ENCODE measurements around the gene METRN. TPM values are rescaled to one million over a fixed set of nuclear protein-coding genes. Genes with fewer than 3 reads are reported as not detected.

METRN gene
- total and polyA plus RNA-seq, 2 experiments from 2014 or later = 21.6 to 98.1 TPM

DNA sequence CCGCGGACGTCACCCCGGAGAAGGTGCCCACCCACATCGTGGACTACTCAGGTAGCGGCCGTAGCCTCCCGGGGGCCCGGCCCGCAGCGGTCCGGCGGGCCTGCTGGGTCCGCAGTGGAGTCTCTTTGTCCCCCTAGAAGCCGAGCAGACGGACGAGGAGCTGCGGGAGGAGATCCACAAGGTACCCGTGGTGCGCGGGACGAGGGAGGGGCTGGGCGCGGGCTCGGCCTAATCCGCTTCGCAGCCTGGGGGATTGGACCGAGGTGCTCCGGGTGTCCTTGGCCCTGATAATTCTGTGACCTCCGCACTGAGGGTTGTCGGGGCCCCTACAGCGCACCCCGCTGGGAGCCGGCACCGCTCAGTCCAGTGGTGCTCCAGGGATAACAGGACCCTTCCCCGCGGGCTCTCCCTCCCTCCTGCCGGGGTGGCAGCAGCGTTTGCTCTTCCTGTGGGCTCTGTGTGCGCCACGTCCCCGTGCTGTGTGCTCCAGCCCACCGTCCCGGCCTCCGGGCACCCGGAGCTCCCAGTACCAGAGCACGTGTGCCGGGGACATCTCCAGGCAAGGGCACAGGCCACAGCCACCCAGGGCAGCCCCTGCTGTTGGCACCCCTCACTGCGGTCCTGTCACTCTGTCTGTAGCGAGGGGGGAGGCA lies 46.3 kb upstream of the METRN start:
- Histone ChIP-seq H3K4me2 (ENCODE audit: unreplicated experiment) (peak overlapping the region; percentile 89), H4K20me1 (ENCODE audit: insufficient read depth) (no peaks in the 10 kb centered on the region), H3K79me2 (ENCODE audit: insufficient read depth) (peaks cover 24% of the 10 kb centered on the region), H3K27me3 (replicated peaks; ENCODE audit: insufficient read depth) (no peaks in the 10 kb centered on the region), H3K27ac (peak overlapping the region; percentile 49), H3K9ac (peak overlapping the region; percentile 97), H3K9me2 (ENCODE audit: insufficient read depth) (no peaks in the 10 kb centered on the region), H3K9me3 (ENCODE audit: low read depth) (no peaks in the 10 kb centered on the region), H3K4me1 (ENCODE audit: insufficient read depth) (no peaks in the 10 kb centered on the region; the same call in 1 of the 2 replicates), H3K4me3 (peak overlapping the region; percentile 95), H3F3A (ENCODE audit: insufficient read depth) (no peaks in the 10 kb centered on the region), H2AFZ (peak overlapping the region; percentile 65; the same call in 1 of the 2 replicates), H3K36me3 (ENCODE audit: low read depth) (no peaks in the 10 kb centered on the region)
- 6 to 7% methylated on average over 46 of the region's 50 CpGs for WGBS, 2 experiments (ENCODE audit: low coverage in 1 of 2, low lambda C conversion rate in 2 of 2, missing lambda C conversion rate in 2 of 2)
- in situ Hi-C loops (cut with MboI) = no loop called here
- DNase-seq = peak; percentile 56
- no peak for TF ChIP-seq EZH2 (IDR thresholded peaks at IDR 0.05; ENCODE audit: insufficient read depth, poor library complexity, severe bottlenecking)
- no peak for TF ChIP-seq EZH2phosphoT487 (IDR thresholded peaks at IDR 0.05; ENCODE audit: insufficient read depth, low read depth)

- Histone ChIP-seq H3K4me3 (no peak overlapping the region), H3K9ac (0 out of 2 replicates have a peak overlapping the region, but pooled peaks have one; percentile 97), H3K9me2 (ENCODE audit: insufficient read depth) (no peaks in the 10 kb centered on the region), H3K27me3 (replicated peaks; ENCODE audit: insufficient read depth) (no peaks in the 10 kb centered on the region), H3F3A (ENCODE audit: insufficient read depth) (no peaks in the 10 kb centered on the region), H3K36me3 (ENCODE audit: low read depth) (no peaks in the 10 kb centered on the region), H3K9me3 (ENCODE audit: low read depth) (no peaks in the 10 kb centered on the region), H3K4me2 (ENCODE audit: unreplicated experiment) (no peak overlapping the region), H3K79me2 (ENCODE audit: insufficient read depth) (peaks cover 24% of the 10 kb centered on the region), H2AFZ (no peak overlapping the region), H3K27ac (no peak overlapping the region), H4K20me1 (ENCODE audit: insufficient read depth) (no peaks in the 10 kb centered on the region), H3K4me1 (ENCODE audit: insufficient read depth) (no peaks in the 10 kb centered on the region; the same call in 1 of the 2 replicates)
- 92 to 98% methylated on average over 12 to 13 of the region's 13 CpGs for WGBS, 2 experiments (ENCODE audit: low coverage in 1 of 2, low lambda C conversion rate in 2 of 2, missing lambda C conversion rate in 2 of 2)
- TF ChIP-seq EZH2phosphoT487 (IDR thresholded peaks at IDR 0.05; ENCODE audit: insufficient read depth, low read depth) (no peak), EZH2 (IDR thresholded peaks at IDR 0.05; ENCODE audit: insufficient read depth, poor library complexity, severe bottlenecking) (no peak)
- in situ Hi-C loops (cut with MboI) = no loop called here
- no peak for DNase-seq
Observed at GRCh38 chr16:669666-670065, 45.3 kb upstream of the METRN start.

DNA sequence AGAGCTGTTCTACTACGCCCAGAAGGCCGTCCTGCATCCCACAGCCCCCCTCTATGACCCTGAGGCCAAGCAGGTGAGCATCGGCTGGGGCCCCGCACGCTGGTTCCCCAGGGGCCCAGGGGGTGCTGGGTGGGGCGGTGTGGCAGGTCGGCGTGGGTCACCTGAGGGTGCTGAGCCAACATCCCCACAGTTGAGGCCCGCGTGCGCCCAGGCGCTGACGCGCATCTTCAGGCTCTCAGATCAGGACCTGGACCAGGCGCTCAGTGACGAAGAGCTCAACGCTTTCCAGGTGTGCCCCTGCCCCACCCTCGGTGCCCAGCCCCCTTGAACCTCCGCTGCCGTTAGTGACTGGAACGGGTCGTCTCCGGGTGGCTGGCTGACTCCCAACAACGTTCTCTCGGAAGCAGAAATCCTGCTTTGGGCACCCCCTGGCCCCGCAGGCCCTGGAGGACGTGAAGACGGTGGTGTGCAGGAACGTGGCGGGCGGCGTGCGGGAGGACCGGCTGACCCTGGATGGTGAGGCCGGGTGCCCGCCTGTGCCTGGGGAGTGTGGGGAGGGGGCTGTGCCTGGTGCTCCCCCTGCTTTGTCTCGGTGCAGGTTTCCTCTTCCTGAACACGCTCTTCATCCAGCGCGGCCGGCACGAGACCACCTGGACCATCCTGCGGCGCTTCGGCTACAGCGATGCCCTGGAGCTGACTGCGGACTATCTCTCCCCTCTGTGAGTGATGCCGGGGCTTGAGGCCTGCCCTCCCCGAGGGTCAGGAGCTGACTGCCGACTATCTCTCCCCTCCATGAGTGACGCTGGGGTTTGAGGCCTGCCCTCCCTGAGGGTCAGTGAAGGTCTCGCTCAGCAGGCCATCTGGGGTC lies 44.2 kb upstream of the METRN start:
- WGBS, 2 experiments (ENCODE audit: low coverage in 1 of 2, low lambda C conversion rate in 2 of 2, missing lambda C conversion rate in 2 of 2) = 89 to 92% methylated on average over 40 to 52 of the region's 52 CpGs
- TF ChIP-seq EZH2phosphoT487 (IDR thresholded peaks at IDR 0.05; ENCODE audit: insufficient read depth, low read depth) (no peak), EZH2 (IDR thresholded peaks at IDR 0.05; ENCODE audit: insufficient read depth, poor library complexity, severe bottlenecking) (no peak)
- Histone ChIP-seq H3K36me3 (ENCODE audit: low read depth) (no peaks in the 10 kb centered on the region), H3K9me3 (ENCODE audit: low read depth) (no peaks in the 10 kb centered on the region), H3K4me2 (ENCODE audit: unreplicated experiment) (no peak overlapping the region), H4K20me1 (ENCODE audit: insufficient read depth) (no peaks in the 10 kb centered on the region), H3K27ac (no peak overlapping the region), H3F3A (ENCODE audit: insufficient read depth) (no peaks in the 10 kb centered on the region), H2AFZ (no peak overlapping the region), H3K4me1 (ENCODE audit: insufficient read depth) (no peaks in the 10 kb centered on the region; the same call in 1 of the 2 replicates), H3K9ac (no peak overlapping the region), H3K9me2 (ENCODE audit: insufficient read depth) (no peaks in the 10 kb centered on the region), H3K27me3 (replicated peaks; ENCODE audit: insufficient read depth) (no peaks in the 10 kb centered on the region), H3K79me2 (ENCODE audit: insufficient read depth) (peaks cover 24% of the 10 kb centered on the region), H3K4me3 (no peak overlapping the region)
- in situ Hi-C loops (cut with MboI) = no loop called here
- no peak for DNase-seq

GRCh38 chr16:671353-672131 lies 43.4 kb upstream of the METRN start:
- Histone ChIP-seq H3K9me2 (ENCODE audit: insufficient read depth) (no peaks in the 10 kb centered on the region), H3K27me3 (replicated peaks; ENCODE audit: insufficient read depth) (no peaks in the 10 kb centered on the region), H3K4me1 (ENCODE audit: insufficient read depth) (no peaks in the 10 kb centered on the region; the same call in 1 of the 2 replicates), H3K79me2 (ENCODE audit: insufficient read depth) (peaks cover 24% of the 10 kb centered on the region), H3K36me3 (ENCODE audit: low read depth) (no peaks in the 10 kb centered on the region), H3F3A (ENCODE audit: insufficient read depth) (no peaks in the 10 kb centered on the region), H3K4me3 (no peak overlapping the region), H3K9ac (no peak overlapping the region), H3K9me3 (ENCODE audit: low read depth) (no peaks in the 10 kb centered on the region), H3K27ac (no peak overlapping the region), H2AFZ (no peak overlapping the region), H3K4me2 (ENCODE audit: unreplicated experiment) (no peak overlapping the region), H4K20me1 (ENCODE audit: insufficient read depth) (no peaks in the 10 kb centered on the region)
- TF ChIP-seq EZH2phosphoT487 (IDR thresholded peaks at IDR 0.05; ENCODE audit: insufficient read depth, low read depth) (no peak), EZH2 (IDR thresholded peaks at IDR 0.05; ENCODE audit: insufficient read depth, poor library complexity, severe bottlenecking) (no peak)
- WGBS, 2 experiments (ENCODE audit: low coverage in 1 of 2, low lambda C conversion rate in 2 of 2, missing lambda C conversion rate in 2 of 2) = 89 to 90% methylated on average over 14 to 36 of the region's 40 CpGs
- no peak for DNase-seq
- in situ Hi-C loops (cut with MboI) = no loop called here
